Adrenal gland (tissue), 5 donors: ENCODE data around the gene ERMP1.

ENCODE experiments used
- POLR2A ChIP-seq, 2 donors: fragments of 450-650 bp; IDR thresholded peaks; one replicate each; pipeline ENCODE4 v1.6.1; 2017; ENCODE audit warnings: antibody characterized with exemption in 2 of 2, mild to moderate bottlenecking in 2 of 2, moderate library complexity in 1 of 2
- TF ChIP-seq, protein P1 (sequence below), 6 experiments: fragments of 450-650 bp in 4 of 6; fragments of 200-600 bp in 2 of 6; sonication (generic) in 1 of 6; IDR thresholded peaks; 1 replicate in 5 of 6; 2 replicates in 1 of 6; pipeline versions ENCODE4 v1.5.1 to v1.8.0; 2016 to 2021; ENCODE audit warnings: antibody characterized with exemption in 6 of 6, mild to moderate bottlenecking in 2 of 6, moderate library complexity in 1 of 6
- donor health status: DM: no; HTN: no; CAD: no.

DNA sequence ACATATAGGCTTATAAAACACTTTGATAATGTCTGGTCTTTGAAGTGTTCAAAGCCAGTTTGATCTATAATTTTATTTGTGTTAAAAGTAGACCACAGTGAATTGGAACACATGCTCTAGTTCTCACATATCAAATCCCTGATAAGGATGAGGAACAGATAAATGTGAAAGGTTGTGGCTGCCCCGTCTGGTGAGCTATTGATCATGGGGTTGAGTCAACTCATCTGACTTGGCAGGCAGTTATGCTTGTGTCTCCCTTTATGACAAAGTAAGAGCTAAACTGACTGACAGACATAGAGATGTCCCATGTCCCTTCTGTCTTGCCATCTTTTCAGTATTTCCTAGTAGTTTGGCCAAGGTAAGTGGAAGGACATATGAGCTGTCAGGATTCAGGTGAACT, 2.9 kb upstream of the ERMP1 start:
- TF ChIP-seq, protein P1, sequence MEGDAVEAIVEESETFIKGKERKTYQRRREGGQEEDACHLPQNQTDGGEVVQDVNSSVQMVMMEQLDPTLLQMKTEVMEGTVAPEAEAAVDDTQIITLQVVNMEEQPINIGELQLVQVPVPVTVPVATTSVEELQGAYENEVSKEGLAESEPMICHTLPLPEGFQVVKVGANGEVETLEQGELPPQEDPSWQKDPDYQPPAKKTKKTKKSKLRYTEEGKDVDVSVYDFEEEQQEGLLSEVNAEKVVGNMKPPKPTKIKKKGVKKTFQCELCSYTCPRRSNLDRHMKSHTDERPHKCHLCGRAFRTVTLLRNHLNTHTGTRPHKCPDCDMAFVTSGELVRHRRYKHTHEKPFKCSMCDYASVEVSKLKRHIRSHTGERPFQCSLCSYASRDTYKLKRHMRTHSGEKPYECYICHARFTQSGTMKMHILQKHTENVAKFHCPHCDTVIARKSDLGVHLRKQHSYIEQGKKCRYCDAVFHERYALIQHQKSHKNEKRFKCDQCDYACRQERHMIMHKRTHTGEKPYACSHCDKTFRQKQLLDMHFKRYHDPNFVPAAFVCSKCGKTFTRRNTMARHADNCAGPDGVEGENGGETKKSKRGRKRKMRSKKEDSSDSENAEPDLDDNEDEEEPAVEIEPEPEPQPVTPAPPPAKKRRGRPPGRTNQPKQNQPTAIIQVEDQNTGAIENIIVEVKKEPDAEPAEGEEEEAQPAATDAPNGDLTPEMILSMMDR (IDR thresholded peaks at IDR 0.05) = no peak
- TF ChIP-seq POLR2A (IDR thresholded peaks at IDR 0.05) = no peak
